GM21786 (cell line): Measurements from ENCODE around the gene RNF123.
"Not testable (repeated sequence)": the region's sequence is repeated elsewhere in the genome, so short reads cannot be mapped to it uniquely, and the experiment has no call there.

ENCODE experiments used
- ATAC-seq: cut with Tn5 transposase; IDR thresholded peaks from one replicate; pipeline ENCODE4 v1.9.1; 2021; ENCODE audit not compliant: unreplicated experiment

Gene RNF123

DNA sequence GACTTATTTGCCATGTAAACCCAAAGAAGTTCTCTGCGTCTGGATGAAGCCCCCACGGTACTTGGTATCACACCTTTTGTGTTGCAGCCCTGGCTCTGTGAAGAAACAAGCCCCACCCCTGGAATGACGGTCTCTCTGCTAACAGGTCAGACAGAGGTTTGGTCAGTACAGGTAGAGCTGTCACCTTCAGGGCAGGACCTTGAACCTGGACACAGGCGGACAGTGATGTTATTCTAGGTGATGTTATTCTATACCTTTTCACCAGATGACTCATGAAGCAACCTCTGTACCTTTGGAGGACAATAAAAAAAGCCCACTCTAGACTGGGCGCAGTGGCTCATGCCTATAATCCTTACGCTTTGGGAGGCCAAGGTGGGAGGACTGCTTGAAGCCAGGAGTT lies 45.4 kb downstream of the RNF123 start:
- no peak for ATAC-seq

DNA sequence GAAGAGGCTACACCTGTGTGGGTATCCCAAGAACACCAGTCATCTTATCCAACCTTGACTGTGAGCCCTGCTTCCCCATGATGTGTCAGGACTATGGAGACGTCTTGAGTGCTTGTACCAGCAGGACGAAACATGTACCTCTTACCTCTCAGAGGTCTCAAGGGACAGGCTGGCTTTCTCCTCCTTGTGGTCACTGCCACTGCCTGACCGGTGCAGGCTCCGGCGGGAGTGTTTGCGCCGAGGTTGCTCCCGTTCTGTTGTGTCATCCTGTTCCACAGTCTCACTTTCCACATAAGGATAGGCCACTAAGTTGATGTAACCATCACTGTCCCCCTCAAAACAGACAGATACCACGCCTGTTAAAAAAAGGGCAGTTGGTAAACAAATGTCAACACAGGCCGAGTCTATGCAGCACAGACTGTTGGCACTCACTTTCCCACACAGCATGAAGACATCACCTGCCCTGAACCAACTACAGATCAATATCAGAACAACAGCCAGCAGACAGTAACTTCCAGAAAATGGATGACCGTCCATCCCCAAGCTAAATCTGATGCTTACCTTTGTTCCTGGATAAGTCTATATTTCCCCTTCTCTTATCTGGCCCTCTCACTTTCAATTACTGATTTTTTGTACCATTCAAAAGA lies 48.8 kb downstream of the RNF123 start:
- ATAC-seq, result no peak

DNA sequence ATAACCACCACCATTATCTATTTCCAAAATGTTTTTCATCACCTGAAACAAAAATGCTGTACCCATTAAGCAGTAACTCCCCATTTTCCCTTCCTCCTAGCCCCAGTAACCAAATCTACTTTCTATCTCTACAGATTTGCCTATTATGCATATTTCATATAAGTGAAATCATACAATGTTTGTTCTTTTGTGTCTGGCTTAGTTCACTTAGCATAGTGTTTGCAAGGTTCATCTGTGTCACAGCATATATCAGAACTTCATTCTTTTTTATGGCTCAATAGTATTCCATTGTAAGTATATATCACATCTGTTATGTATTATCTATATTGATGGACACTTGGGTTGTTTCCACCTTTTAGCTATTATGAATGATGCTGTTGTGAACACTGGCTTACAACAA lies 51.1 kb downstream of the RNF123 start:
- no peak for ATAC-seq

DNA sequence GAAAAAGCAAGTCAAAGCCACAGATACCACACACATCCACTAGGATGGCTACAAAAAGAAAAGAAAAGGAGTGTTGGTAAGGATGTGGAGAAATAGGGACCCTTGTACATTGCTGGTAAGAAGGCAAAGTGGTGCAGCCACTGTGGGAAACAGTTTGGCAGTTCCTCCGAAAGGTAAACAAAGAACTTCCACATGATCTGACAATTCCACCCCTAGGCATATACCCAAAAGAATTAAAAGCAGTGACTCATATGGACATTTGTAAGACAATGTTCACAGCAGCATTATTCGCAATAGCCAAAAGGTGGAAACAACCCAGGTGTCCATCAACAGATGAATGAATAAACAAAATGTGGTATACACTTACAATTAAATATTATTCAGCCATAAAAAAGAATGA lies 56.6 kb downstream of the RNF123 start:
- no peak for ATAC-seq

DNA sequence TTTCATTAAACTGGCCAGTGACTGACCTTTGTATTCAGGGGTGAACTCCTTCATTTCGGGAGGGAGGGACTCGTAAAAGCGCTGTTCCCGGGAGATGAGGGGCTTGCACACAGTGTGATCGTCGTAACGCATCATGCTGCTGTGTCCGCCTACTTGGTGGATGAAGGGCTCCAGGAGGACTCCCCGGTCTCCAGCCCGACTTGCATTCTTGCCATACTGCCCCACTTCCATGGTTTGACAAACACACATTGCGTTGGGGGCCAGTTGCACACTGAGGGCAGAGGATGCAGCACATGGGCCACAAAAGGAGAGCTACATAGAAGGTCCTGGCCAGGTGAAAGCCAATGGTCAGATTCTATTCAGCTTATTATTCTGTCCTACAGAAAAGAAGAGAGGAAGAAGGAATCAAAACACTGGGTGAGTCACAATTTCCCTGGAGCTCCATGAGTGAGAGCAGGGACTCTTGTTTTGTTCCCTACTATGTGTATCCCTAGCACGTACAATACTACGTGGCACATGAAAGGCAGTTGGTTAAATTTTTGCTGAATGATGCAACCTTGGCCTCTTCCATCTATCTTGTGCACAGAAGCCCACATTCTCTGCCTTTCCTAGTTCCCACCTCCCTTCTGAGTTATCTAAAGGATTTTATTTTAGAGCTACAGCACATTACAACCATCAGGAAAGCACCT lies 58.6 kb downstream of the RNF123 start:
- no peak for ATAC-seq

DNA sequence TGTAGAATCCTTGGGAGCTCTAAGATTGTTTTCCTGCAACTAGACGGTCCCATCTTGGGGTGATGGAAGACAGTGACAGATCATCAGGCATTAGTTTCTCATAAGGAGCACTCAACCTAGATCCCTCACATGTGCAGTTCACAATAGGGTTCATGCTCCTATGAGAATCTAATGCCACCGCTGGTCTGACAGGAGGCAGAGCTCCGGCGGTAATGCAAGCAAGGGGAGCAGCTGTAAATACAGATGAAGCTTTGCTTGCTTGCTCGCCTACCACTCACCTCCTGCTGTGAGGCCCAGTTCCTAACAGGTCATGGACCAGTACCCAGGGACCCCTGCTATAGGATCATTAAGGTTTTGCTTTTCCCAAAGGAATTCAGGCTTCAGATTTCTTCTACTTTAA lies 59.5 kb downstream of the RNF123 start:
- not testable (repeated sequence) for ATAC-seq

DNA sequence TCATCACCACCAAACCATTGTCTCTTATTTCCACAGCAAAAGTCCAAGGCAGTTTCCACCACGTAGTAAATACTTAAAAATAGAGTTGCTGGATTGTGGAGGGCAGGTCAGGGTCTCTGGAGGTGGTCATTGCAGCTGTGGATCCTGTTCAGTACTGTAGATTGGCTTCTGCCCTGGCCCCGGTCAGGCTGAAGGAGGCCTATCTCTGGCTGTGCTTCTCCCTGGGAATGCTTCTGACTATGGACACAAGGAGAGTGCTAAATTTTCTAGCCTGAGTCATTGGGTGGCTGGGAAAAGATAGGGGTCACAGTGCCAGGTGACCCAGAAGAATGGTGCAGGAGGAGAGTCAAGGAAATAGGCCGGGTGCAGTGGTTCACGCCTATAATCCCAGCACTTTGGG lies 60.7 kb downstream of the RNF123 start:
- no peak for ATAC-seq

DNA sequence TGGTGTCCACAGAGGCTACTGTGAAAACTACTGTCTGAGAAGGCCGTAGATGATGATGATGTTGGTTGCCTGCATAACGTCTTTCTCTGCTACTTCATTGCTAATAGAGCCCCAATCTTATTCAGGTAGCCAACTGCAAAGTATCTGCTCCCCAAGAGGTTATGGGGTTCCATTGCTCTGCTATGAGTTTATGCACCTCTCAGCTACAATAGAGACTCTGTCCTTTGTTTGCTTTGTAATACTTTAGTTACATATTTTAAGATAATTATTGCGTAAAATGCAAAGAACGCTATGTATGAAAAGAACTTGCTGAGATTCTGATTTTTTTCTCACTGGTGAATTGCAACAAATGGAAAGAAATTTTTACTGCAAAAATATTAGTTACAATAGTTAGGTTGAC lies 62.1 kb downstream of the RNF123 start:
- no peak for ATAC-seq

DNA sequence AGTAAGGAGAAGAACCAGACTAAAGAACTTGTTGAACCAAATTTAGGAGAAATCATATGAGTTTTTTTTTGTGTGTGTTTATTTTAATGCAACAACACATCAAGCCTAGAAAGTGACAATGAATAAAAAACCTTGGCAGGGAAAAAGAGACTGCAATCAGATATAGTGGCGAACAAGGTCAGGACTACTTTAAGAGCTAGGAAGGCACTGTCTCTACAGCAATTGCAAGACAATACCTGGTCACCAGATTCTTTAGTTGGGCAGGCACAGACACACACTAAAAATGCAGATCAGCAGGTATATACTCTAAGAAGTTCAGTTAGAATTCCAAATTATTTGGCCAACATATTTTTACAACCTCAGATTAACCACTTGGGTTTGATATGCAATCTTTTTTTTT lies 65.2 kb downstream of the RNF123 start:
- ATAC-seq, result no peak

DNA sequence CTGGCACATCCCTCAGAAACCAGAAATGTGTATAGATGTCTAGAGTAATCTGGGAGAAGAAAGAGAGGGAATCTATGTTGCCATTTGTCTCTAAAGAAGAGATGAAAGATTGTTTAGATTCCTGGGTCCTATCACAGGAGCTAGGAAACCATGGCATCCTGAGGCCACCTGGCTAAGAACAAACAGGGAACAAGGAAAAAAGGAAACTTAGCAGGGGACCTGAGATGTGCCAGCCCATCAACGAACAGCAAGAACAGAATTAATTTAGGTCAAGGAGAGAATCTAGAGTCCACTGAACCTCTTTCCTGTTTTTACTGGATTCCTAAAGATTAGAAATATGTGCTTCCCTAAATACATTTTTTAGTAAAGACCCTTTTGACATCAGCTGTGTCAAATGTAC lies 66.7 kb downstream of the RNF123 start:
- ATAC-seq, result no peak

DNA sequence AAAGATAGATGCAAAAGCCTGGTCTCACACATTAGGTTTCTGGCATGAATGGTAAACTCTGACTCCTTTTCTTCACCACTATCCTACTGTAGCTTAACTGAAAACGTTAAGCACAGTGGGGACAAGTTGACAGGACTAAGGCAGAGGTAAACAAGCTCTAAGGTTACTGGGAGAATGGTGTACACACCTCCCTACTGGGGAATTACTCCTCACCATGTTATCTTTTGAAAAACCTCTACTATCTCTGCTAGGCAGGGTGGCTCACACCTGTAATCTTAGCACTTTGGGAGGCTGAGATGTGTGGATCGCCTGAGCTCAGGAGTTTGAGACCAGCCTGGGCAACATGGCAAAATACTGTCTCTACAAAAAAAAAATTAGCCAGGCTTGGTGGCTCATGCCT lies 67.8 kb downstream of the RNF123 start:
- no peak for ATAC-seq

DNA sequence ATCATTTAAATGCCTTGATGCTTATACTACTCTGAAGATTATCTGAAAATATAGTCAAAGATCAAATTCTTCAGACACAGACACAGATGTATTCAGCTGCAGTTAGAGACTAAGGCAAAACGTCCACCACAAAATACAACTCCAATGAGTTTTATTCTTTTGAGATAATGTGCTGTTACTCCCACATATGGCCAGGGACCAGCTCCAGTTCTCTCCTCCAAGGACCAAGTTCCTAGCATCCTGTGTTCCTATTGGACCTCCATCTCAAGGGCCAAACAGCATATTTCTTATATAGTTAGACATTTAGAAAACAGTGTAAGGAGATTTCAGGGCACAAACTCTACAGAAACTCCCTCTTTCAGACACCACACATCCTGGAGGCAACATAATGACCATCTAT lies 69.9 kb downstream of the RNF123 start:
- no peak for ATAC-seq

DNA sequence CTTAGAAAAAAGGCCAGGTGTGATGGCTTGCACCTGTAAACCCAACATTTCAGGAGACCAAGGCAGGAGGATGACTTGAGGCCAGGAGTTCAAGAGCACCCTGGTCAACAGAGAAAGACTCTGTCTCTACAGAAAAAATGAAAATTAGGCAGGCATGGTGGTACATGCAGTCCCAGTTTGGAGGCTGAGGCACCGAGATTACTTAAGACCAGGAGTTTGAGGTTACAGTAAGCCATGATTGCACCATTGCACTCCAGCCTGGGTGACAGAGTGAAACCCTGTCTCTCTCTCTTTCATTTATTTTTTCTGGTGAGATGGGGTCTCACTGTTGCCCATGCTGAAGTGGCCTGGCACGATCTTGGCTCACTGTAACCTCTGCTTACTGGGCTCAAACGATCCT lies 72.3 kb downstream of the RNF123 start:
- ATAC-seq, result no peak

DNA sequence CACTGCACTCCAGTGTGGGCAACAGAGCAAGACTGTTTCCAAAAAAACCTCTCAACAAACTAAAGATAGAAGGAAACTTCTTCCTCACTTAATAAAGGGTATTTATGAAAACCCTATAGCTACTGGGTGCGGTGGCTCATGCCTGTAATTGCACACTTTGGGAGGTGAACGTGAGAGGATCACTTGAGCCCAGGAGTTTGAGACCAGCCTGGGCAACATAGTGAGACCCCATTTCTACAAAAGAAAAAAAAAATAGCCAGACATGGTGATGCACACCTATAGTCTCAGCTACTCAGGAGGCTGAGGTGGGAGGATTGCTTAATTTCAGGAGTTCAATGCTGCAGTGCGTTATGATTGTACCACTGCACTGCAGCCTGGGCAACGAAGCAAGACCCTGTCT lies 74.6 kb downstream of the RNF123 start:
- no peak for ATAC-seq

DNA sequence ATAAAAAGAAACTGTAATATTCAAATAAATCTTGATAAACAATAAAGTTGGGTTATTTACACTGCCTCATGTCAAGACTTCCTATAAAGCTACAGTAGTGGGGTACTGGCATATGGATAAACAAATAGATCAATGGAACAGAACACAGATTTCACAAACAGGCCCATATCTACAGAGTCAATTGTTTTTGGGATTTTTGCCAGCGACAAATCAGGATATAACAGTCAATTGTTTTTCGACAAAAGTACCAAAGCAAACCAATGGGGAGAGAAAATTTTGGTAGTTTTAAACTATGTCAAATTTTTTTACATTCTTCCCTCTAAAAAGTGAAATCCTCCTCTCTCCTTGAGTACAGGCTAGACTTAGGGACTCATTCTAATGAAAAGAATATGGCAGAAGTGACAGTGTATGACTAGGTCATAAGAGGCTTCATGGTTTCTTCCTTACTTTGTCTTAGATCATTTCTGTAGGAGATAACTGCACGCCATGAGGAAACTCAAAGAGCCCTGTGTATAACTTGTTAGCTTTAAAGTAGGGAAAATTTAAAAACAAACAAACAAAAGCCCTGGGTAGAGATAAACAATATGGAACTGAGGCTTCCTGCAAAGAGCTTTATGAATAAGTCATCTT lies 80.0 kb downstream of the RNF123 start:
- no peak for ATAC-seq

DNA sequence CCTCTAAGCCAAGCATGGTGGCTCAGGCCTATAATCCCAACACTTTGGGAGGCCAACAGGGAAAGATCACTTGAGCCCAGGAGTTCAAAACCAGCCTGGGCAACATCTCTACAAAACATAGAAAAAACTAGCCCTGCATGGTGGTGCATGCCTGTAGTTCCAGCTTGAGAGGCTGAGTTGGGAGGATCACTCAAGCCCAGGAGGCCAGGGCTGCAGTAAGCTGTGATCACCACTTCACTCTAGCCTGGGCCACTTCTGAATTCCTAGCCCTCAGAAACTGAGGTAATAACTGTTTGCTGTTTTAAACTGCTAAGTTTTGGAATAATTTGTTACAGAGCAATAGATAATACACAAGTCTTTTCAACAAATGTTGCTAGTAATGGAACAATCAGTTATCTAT lies 80.6 kb downstream of the RNF123 start:
- ATAC-seq, result no peak
